ENCODE results near the gene WDR70. TPM values are rescaled to one million over a fixed set of nuclear protein-coding genes. Genes with fewer than 3 reads are reported as not detected.

WDR70 gene
- total and polyA plus RNA-seq, 2 of the 8 experiments (the other 6 are each of a cell fraction or from before 2014, with no cell fraction given): 10.6 to 37.4 TPM

DNA sequence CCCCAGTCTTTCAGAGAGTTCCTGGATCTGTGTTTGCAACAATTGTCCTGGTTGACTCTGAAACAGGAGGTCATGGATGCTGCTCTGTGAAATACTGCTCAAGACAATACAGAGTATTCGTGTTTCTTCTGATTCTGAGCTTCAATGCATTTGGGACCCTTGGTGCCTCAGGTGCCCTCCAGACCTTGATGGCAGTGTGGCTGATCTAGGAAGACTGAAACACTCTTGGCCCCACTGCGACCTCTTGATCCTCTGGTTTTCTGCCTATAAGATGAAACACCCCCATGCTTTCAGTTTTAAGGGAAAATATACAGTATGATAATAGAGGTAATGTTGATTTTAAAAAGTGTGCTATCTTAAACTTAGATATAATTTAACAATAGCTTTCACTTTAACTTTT is 393.1 kb downstream of the WDR70 start (continued):
- TF ChIP-seq, protein P1, sequence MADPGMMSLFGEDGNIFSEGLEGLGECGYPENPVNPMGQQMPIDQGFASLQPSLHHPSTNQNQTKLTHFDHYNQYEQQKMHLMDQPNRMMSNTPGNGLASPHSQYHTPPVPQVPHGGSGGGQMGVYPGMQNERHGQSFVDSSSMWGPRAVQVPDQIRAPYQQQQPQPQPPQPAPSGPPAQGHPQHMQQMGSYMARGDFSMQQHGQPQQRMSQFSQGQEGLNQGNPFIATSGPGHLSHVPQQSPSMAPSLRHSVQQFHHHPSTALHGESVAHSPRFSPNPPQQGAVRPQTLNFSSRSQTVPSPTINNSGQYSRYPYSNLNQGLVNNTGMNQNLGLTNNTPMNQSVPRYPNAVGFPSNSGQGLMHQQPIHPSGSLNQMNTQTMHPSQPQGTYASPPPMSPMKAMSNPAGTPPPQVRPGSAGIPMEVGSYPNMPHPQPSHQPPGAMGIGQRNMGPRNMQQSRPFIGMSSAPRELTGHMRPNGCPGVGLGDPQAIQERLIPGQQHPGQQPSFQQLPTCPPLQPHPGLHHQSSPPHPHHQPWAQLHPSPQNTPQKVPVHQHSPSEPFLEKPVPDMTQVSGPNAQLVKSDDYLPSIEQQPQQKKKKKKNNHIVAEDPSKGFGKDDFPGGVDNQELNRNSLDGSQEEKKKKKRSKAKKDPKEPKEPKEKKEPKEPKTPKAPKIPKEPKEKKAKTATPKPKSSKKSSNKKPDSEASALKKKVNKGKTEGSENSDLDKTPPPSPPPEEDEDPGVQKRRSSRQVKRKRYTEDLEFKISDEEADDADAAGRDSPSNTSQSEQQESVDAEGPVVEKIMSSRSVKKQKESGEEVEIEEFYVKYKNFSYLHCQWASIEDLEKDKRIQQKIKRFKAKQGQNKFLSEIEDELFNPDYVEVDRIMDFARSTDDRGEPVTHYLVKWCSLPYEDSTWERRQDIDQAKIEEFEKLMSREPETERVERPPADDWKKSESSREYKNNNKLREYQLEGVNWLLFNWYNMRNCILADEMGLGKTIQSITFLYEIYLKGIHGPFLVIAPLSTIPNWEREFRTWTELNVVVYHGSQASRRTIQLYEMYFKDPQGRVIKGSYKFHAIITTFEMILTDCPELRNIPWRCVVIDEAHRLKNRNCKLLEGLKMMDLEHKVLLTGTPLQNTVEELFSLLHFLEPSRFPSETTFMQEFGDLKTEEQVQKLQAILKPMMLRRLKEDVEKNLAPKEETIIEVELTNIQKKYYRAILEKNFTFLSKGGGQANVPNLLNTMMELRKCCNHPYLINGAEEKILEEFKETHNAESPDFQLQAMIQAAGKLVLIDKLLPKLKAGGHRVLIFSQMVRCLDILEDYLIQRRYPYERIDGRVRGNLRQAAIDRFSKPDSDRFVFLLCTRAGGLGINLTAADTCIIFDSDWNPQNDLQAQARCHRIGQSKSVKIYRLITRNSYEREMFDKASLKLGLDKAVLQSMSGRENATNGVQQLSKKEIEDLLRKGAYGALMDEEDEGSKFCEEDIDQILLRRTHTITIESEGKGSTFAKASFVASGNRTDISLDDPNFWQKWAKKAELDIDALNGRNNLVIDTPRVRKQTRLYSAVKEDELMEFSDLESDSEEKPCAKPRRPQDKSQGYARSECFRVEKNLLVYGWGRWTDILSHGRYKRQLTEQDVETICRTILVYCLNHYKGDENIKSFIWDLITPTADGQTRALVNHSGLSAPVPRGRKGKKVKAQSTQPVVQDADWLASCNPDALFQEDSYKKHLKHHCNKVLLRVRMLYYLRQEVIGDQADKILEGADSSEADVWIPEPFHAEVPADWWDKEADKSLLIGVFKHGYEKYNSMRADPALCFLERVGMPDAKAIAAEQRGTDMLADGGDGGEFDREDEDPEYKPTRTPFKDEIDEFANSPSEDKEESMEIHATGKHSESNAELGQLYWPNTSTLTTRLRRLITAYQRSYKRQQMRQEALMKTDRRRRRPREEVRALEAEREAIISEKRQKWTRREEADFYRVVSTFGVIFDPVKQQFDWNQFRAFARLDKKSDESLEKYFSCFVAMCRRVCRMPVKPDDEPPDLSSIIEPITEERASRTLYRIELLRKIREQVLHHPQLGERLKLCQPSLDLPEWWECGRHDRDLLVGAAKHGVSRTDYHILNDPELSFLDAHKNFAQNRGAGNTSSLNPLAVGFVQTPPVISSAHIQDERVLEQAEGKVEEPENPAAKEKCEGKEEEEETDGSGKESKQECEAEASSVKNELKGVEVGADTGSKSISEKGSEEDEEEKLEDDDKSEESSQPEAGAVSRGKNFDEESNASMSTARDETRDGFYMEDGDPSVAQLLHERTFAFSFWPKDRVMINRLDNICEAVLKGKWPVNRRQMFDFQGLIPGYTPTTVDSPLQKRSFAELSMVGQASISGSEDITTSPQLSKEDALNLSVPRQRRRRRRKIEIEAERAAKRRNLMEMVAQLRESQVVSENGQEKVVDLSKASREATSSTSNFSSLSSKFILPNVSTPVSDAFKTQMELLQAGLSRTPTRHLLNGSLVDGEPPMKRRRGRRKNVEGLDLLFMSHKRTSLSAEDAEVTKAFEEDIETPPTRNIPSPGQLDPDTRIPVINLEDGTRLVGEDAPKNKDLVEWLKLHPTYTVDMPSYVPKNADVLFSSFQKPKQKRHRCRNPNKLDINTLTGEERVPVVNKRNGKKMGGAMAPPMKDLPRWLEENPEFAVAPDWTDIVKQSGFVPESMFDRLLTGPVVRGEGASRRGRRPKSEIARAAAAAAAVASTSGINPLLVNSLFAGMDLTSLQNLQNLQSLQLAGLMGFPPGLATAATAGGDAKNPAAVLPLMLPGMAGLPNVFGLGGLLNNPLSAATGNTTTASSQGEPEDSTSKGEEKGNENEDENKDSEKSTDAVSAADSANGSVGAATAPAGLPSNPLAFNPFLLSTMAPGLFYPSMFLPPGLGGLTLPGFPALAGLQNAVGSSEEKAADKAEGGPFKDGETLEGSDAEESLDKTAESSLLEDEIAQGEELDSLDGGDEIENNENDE (IDR thresholded peaks at IDR 0.05; ENCODE audit: insufficient replicate concordance, low read length): no peak
- TF ChIP-seq RAD21 (IDR thresholded peaks at IDR 0.05 in 1 of 2, conservative IDR thresholded peaks at IDR 0.05 in 1 of 2; ENCODE audit: low read depth in 2 of 2, low read length in 2 of 2) (no peak), TBP (IDR thresholded peaks at IDR 0.05; ENCODE audit: low read depth, low read length) (no peak), BCL11A (IDR thresholded peaks at IDR 0.05; ENCODE audit: low read depth in 2 of 2, low read length in 2 of 2) (no peak), SUZ12 (IDR thresholded peaks at IDR 0.05; ENCODE audit: low read length) (no peak), ZNF274 (IDR thresholded peaks at IDR 0.05; ENCODE audit: borderline replicate concordance, extremely low read depth, low read length) (no peak), KDM4A (IDR thresholded peaks at IDR 0.05; ENCODE audit: low read depth, low read length, severe bottlenecking) (no peak)
- TF ChIP-seq, protein P2, sequence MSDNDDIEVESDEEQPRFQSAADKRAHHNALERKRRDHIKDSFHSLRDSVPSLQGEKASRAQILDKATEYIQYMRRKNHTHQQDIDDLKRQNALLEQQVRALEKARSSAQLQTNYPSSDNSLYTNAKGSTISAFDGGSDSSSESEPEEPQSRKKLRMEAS (IDR thresholded peaks at IDR 0.05): no peak
